Trophoblast cell (in vitro differentiated cells and primary cell): Measurements from ENCODE around the gene DTD1.

Experiments
- DNase-seq, 2 donors: peaks; one replicate each; pipeline ENCODE4 v3.0.0-alpha.2; 2016
- H2AFZ ChIP-seq: 2 replicates; pipeline ENCODE4 v1.6.1; 2013; ENCODE audit warnings: low read length, moderate library complexity, mild to moderate bottlenecking; ENCODE audit not compliant: insufficient read depth, poor library complexity
- H2AK5ac ChIP-seq: 2 replicates; pipeline ENCODE4 v1.6.1; 2013; ENCODE audit warnings: mild to moderate bottlenecking, low read length
- H2BK120ac ChIP-seq: 2 replicates; pipeline ENCODE4 v1.6.1; 2013; ENCODE audit warnings: low read length, mild to moderate bottlenecking, moderate library complexity; ENCODE audit not compliant: insufficient read depth, poor library complexity
- H2BK12ac ChIP-seq: 2 replicates; pipeline ENCODE4 v1.6.1; 2013; ENCODE audit warnings: mild to moderate bottlenecking, low read length, moderate library complexity
- H2BK5ac ChIP-seq: 2 replicates; pipeline ENCODE4 v1.6.1; 2013; ENCODE audit warnings: low read length, low read depth, moderate library complexity, mild to moderate bottlenecking; ENCODE audit not compliant: poor library complexity
- H3K14ac ChIP-seq: 2 replicates; pipeline ENCODE4 v1.6.1; 2013; ENCODE audit warnings: mild to moderate bottlenecking, low read length
- H3K18ac ChIP-seq: 2 replicates; pipeline ENCODE4 v1.6.1; 2013; ENCODE audit warnings: mild to moderate bottlenecking, low read length
- H3K23ac ChIP-seq: 2 replicates; pipeline ENCODE4 v1.6.1; 2013; ENCODE audit warnings: low read length
- H3K27ac ChIP-seq: 2 replicates; pipeline ENCODE4 v1.5.1; 2013; ENCODE audit warnings: low read depth, mild to moderate bottlenecking, inconsistent platforms, low read length, moderate library complexity
- H3K27me3 ChIP-seq: 2 replicates; pipeline ENCODE4 v1.6.1; 2013; ENCODE audit warnings: inconsistent platforms, mild to moderate bottlenecking, low read length, moderate library complexity; ENCODE audit not compliant: insufficient read depth
- H3K36me3 ChIP-seq, 2 experiments: 1 replicate in 1 of 2; 2 replicates in 1 of 2; pipeline ENCODE4 v1.6.1; 2013; ENCODE audit warnings: low read length in 2 of 2, mild to moderate bottlenecking in 2 of 2, moderate library complexity in 1 of 2; ENCODE audit not compliant: insufficient read depth in 2 of 2, control insufficient read depth in 1 of 2
- H3K4ac ChIP-seq: 2 replicates; pipeline ENCODE4 v1.6.1; 2013; ENCODE audit warnings: low read depth, mild to moderate bottlenecking, low read length, moderate library complexity
- H3K4me1 ChIP-seq, 2 experiments: 1 replicate in 1 of 2; 2 replicates in 1 of 2; pipeline ENCODE4 v1.6.1; 2013; ENCODE audit warnings: low read length in 2 of 2, mild to moderate bottlenecking in 2 of 2, moderate library complexity in 1 of 2; ENCODE audit not compliant: insufficient read depth in 2 of 2, control insufficient read depth in 1 of 2
- H3K4me2 ChIP-seq: 2 replicates; pipeline ENCODE4 v1.6.1; 2013; ENCODE audit warnings: inconsistent platforms, mild to moderate bottlenecking, low read length, moderate library complexity
- H3K4me3 ChIP-seq: 2 replicates; pipeline ENCODE4 v1.5.1; 2013; ENCODE audit warnings: mild to moderate bottlenecking, low read depth, low read length, inconsistent platforms
- H3K79me1 ChIP-seq: one replicate; pipeline ENCODE4 v1.6.1; 2013; ENCODE audit warnings: low read length
- H3K79me2 ChIP-seq: 2 replicates; pipeline ENCODE4 v1.6.1; 2013; ENCODE audit warnings: low read length, mild to moderate bottlenecking; ENCODE audit not compliant: control insufficient read depth, insufficient read depth, poor library complexity
- H3K9ac ChIP-seq: 2 replicates; pipeline ENCODE4 v1.6.1; 2013; ENCODE audit warnings: mild to moderate bottlenecking, low read length
- H3K9me3 ChIP-seq: 2 replicates; pipeline ENCODE4 v1.6.1; 2013; ENCODE audit warnings: low read depth, mild to moderate bottlenecking, control low read depth, inconsistent platforms, low read length; ENCODE audit not compliant: insufficient read depth
- H4K12ac ChIP-seq: 2 replicates; pipeline ENCODE4 v1.6.1; 2013; ENCODE audit warnings: low read depth, mild to moderate bottlenecking, low read length, moderate library complexity
- H4K8ac ChIP-seq: 2 replicates; pipeline ENCODE4 v1.6.1; 2013; ENCODE audit warnings: low read depth, mild to moderate bottlenecking, low read length, moderate library complexity
- H4K91ac ChIP-seq: one replicate; pipeline ENCODE4 v1.6.1; 2013; ENCODE audit warnings: low read depth, mild to moderate bottlenecking, low read length, moderate library complexity
- WGBS: extraction: QIAGEN DNeasy Blood & Tissue Kit; methylation state at CpG from one replicate; pipeline ENCODE4 v1.1.7; 2013; ENCODE audit warnings: missing lambda C conversion rate; ENCODE audit not compliant: insufficient read length, insufficient coverage; ENCODE audit errors: extremely low coverage; 5-methylcytosine and 5-hydroxymethylcytosine counted together

DTD1 gene

GRCh38 chr20:18767676-18768075 lies 179.8 kb downstream of the DTD1 start:
- Histone ChIP-seq H3K4me1 (no peaks in the 10 kb centered on the region), H3K9ac (no peak overlapping the region), H3K4me3 (no peak overlapping the region), H2BK12ac (no peak overlapping the region), H3K27me3 (no peaks in the 10 kb centered on the region), H4K12ac (no peak overlapping the region), H3K4me2 (no peak overlapping the region), H3K23ac (no peak overlapping the region), H2AK5ac (no peak overlapping the region), H3K36me3 (no peaks in the 10 kb centered on the region), H3K18ac (no peak overlapping the region), H4K91ac (no peak overlapping the region), H3K14ac (no peak overlapping the region), H2BK5ac (no peak overlapping the region), H3K79me1 (no peaks in the 10 kb centered on the region), H3K79me2 (no peaks in the 10 kb centered on the region), H3K27ac (no peak overlapping the region), H4K8ac (no peak overlapping the region), H2AFZ (no peak overlapping the region), H3K9me3 (no peaks in the 10 kb centered on the region), H2BK120ac (no peak overlapping the region), H3K4ac (no peak overlapping the region)
- DNase-seq = no peak
- WGBS = no CpG with 5 or more reads among the region's 5 CpGs

GRCh38 chr20:18773566-18773965 lies 185.7 kb downstream of the DTD1 start:
- Histone ChIP-seq H3K23ac (no peak overlapping the region), H2AK5ac (no peak overlapping the region), H3K79me2 (no peaks in the 10 kb centered on the region), H2BK120ac (no peak overlapping the region), H2AFZ (no peak overlapping the region), H3K18ac (no peak overlapping the region), H3K79me1 (no peaks in the 10 kb centered on the region), H3K4ac (no peak overlapping the region), H3K4me3 (no peak overlapping the region), H3K4me2 (no peak overlapping the region), H3K27ac (no peak overlapping the region), H3K9me3 (no peaks in the 10 kb centered on the region), H3K9ac (no peak overlapping the region), H3K27me3 (no peaks in the 10 kb centered on the region), H4K12ac (no peak overlapping the region), H3K4me1 (peaks cover 6 to 9% of the 10 kb centered on the region in 2 experiments), H2BK12ac (no peak overlapping the region), H3K36me3 (no peaks in the 10 kb centered on the region), H4K91ac (no peak overlapping the region), H4K8ac (no peak overlapping the region), H3K14ac (no peak overlapping the region), H2BK5ac (no peak overlapping the region)
- no peak for DNase-seq
- whole genome bisulfite sequencing = no CpG with 5 or more reads among the region's 1 CpG

GRCh38 chr20:18774207-18774606 lies 186.4 kb downstream of the DTD1 start:
- WGBS = no CpG with 5 or more reads among the region's 2 CpGs

GRCh38 chr20:18775633-18776032 lies 187.8 kb downstream of the DTD1 start:
- Histone ChIP-seq H2BK5ac (no peak overlapping the region), H3K9ac (no peak overlapping the region), H3K4me2 (no peak overlapping the region), H3K36me3 (no peaks in the 10 kb centered on the region), H3K18ac (no peak overlapping the region), H2BK12ac (no peak overlapping the region), H3K23ac (peak overlapping the region; percentile 47), H2AFZ (no peak overlapping the region), H3K27ac (no peak overlapping the region), H3K4me3 (no peak overlapping the region), H3K79me1 (no peaks in the 10 kb centered on the region), H4K8ac (no peak overlapping the region), H3K4me1 (peaks cover 6 to 15% of the 10 kb centered on the region in 2 experiments), H4K91ac (no peak overlapping the region), H2BK120ac (no peak overlapping the region), H3K14ac (no peak overlapping the region), H4K12ac (no peak overlapping the region), H3K4ac (no peak overlapping the region), H3K27me3 (no peaks in the 10 kb centered on the region), H3K9me3 (no peaks in the 10 kb centered on the region), H3K79me2 (no peaks in the 10 kb centered on the region), H2AK5ac (no peak overlapping the region)
- no peak for DNase-seq
- WGBS = no CpG with 5 or more reads among the region's 5 CpGs

More at GRCh38 chr20:18774207-18774606, 186.4 kb downstream of the DTD1 start:
- Histone ChIP-seq H4K8ac (no peak overlapping the region), H3K4me1 (peaks cover 6 to 15% of the 10 kb centered on the region in 2 experiments), H3K27me3 (no peaks in the 10 kb centered on the region), H3K9me3 (no peaks in the 10 kb centered on the region), H3K9ac (no peak overlapping the region), H2BK12ac (no peak overlapping the region), H3K14ac (no peak overlapping the region), H3K79me2 (no peaks in the 10 kb centered on the region), H3K4ac (no peak overlapping the region), H3K36me3 (no peaks in the 10 kb centered on the region), H3K23ac (no peak overlapping the region), H3K4me2 (no peak overlapping the region), H3K27ac (no peak overlapping the region), H3K79me1 (no peaks in the 10 kb centered on the region), H4K91ac (no peak overlapping the region), H4K12ac (no peak overlapping the region), H2AFZ (no peak overlapping the region), H3K4me3 (no peak overlapping the region), H3K18ac (no peak overlapping the region), H2BK5ac (no peak overlapping the region), H2AK5ac (no peak overlapping the region), H2BK120ac (no peak overlapping the region)
- no peak for DNase-seq
